ENCODE results near the gene ADGRB2.

DNA sequence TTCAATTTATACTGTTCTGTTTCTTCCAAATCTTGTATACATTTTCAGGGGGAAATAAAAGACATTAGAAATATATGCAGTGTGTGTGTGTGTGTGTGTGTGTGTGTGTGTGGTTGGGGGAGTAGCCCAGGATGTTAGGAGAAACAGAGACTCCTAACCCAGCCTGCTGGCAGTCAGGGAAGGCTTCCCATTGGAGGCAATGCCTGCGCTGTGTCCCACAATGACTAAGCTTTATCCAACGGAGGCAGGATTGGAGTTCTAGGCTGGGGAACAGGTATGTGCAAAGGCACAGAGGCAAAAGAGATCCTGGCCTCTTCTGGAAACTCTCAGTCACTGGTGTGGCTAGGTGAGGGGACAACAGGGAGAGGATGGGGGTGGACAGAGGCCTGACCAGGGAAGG lies 16.5 kb upstream of the ADGRB2 start:
- TF ChIP-seq POLR2A (IDR thresholded peaks at IDR 0.05; ENCODE audit: low read length) (no peak), GATA1 (IDR thresholded peaks at IDR 0.05; ENCODE audit: low read depth, low read length) (no peak)
